PC-9 (cell line): ENCODE results near the gene SPPL3.

Experiments used
- CTCF ChIP-seq: fragments of 200-600 bp; sonication (generic); conservative IDR thresholded peaks from 2 replicates; pipeline ENCODE4 v1.6.1; 2017; ENCODE audit warnings: mixed run types, antibody characterized with exemption, mild to moderate bottlenecking, moderate library complexity
- EZH2 ChIP-seq: fragments of 200-600 bp; sonication (generic); IDR thresholded peaks from 2 replicates; pipeline ENCODE4 v1.8.0; 2017; ENCODE audit warnings: antibody characterized with exemption, low read depth

DNA sequence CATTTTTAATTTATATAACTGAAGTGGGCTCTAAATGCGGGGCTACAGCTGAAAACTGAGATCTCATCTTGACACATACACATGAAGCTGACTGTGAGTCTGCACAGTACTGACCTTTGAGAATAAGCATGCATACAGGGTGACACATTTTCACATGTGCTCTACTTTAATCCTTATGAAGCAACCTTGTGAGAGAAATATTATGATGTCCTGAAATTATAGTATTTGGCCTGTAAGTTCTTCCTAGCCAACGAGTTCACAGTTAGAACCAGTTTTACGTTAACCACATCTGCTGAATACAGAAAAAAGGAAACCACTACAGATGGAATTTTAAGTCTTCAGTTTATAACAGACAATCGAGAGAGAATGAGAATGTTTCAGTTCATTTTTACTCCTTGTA, 70.3 kb downstream of the SPPL3 start:
- TF ChIP-seq EZH2, result no peak
- no peak for TF ChIP-seq CTCF
